RWPE2 (cell line): ENCODE results near the gene AIMP2.
"Not testable (repeated sequence)": the region's sequence is repeated elsewhere in the genome, so short reads cannot be mapped to it uniquely, and the experiment has no call there.

Experiments used
- ATAC-seq: fragments of 200-7000 bp; cut with Tn5 transposase; 3 replicates; pipeline ENCODE4 v1.9.1; 2021; ENCODE audit warnings: low read depth
- DNase-seq: peaks from one replicate; pipeline ENCODE4 v3.0.0-alpha.2; 2020; ENCODE audit warnings: low spot score
- H3K27ac ChIP-seq: fragments of 450-650 bp; 2 replicates; pipeline ENCODE4 v1.5.1; 2017; ENCODE audit warnings: mild to moderate bottlenecking; ENCODE audit not compliant: poor library complexity, severe bottlenecking
- H3K27me3 ChIP-seq: fragments of 250-450 bp; sonication (Bioruptor Pico); 2 replicates; pipeline ENCODE4 v1.5.1; 2021; ENCODE audit warnings: mild to moderate bottlenecking, moderate library complexity; ENCODE audit not compliant: insufficient read depth, poor library complexity, severe bottlenecking
- H3K36me3 ChIP-seq: fragments of 250-450 bp; sonication (Bioruptor Pico); 2 replicates; pipeline ENCODE4 v1.5.1; 2020; ENCODE audit warnings: low read depth, mild to moderate bottlenecking, moderate library complexity
- H3K4me1 ChIP-seq: fragments of 250-450 bp; sonication (Bioruptor Pico); 2 replicates; pipeline ENCODE4 v1.5.1; 2021; ENCODE audit warnings: mild to moderate bottlenecking, moderate library complexity; ENCODE audit not compliant: insufficient read depth, poor library complexity, severe bottlenecking
- H3K4me3 ChIP-seq: fragments of 250-450 bp; sonication (Bioruptor Pico); 2 replicates; pipeline ENCODE4 v1.5.1; 2021; ENCODE audit warnings: mild to moderate bottlenecking, moderate library complexity; ENCODE audit not compliant: severe bottlenecking
- H3K9me3 ChIP-seq: fragments of 250-450 bp; sonication (Bioruptor Pico); 2 replicates; pipeline ENCODE4 v1.5.1; 2021; ENCODE audit warnings: mild to moderate bottlenecking, moderate library complexity; ENCODE audit not compliant: severe bottlenecking
- TF ChIP-seq, protein P1 (sequence below): fragments of 450-650 bp; IDR thresholded peaks from one replicate; pipeline ENCODE4 v1.5.1; 2017; ENCODE audit warnings: mild to moderate bottlenecking, moderate library complexity; ENCODE audit not compliant: poor library complexity, severe bottlenecking

The AIMP2 gene

DNA sequence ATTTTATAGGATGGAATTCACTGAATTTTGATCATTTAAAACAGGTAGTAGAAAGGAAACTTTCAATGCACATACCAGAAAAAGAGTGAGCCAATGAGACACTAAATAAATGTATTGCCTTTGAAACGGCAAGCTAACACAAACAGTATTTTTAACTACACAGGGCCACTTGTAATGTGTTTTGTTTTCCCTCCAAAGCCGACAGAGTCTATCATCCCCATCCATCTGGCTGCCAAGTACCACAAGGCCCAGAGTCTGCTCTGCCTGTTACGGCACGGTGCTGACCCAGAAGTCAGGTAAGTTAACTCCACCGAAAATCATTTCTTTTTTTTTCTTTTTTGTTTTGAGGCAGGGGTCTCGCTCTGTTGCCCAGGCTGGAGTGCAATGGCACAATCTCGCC lies 23.6 kb downstream of the AIMP2 start:
- Histone ChIP-seq H3K36me3 (peaks cover 95% of the 10 kb centered on the region), H3K27me3 (no peaks in the 10 kb centered on the region), H3K4me3 (no peak overlapping the region), H3K9me3 (no peaks in the 10 kb centered on the region), H3K4me1 (no peaks in the 10 kb centered on the region), H3K27ac (no peak overlapping the region)
- TF ChIP-seq, protein P1, sequence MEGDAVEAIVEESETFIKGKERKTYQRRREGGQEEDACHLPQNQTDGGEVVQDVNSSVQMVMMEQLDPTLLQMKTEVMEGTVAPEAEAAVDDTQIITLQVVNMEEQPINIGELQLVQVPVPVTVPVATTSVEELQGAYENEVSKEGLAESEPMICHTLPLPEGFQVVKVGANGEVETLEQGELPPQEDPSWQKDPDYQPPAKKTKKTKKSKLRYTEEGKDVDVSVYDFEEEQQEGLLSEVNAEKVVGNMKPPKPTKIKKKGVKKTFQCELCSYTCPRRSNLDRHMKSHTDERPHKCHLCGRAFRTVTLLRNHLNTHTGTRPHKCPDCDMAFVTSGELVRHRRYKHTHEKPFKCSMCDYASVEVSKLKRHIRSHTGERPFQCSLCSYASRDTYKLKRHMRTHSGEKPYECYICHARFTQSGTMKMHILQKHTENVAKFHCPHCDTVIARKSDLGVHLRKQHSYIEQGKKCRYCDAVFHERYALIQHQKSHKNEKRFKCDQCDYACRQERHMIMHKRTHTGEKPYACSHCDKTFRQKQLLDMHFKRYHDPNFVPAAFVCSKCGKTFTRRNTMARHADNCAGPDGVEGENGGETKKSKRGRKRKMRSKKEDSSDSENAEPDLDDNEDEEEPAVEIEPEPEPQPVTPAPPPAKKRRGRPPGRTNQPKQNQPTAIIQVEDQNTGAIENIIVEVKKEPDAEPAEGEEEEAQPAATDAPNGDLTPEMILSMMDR = no peak
- DNase-seq = no peak
- ATAC-seq = no peak

GRCh38 chr7:6035165-6035564 lies 26.1 kb downstream of the AIMP2 start:
- H3K36me3 ChIP-seq = peaks cover 92% of the 10 kb centered on the region

GRCh38 chr7:6035686-6036085 lies 26.6 kb downstream of the AIMP2 start:
- Histone ChIP-seq H3K27ac (no peak overlapping the region), H3K9me3 (no peaks in the 10 kb centered on the region), H3K36me3 (peaks cover 92% of the 10 kb centered on the region), H3K4me3 (no peak overlapping the region), H3K4me1 (no peaks in the 10 kb centered on the region), H3K27me3 (no peaks in the 10 kb centered on the region)
- no peak for ATAC-seq
- TF ChIP-seq, protein P1 = no peak
- DNase-seq = no peak

More at GRCh38 chr7:6035165-6035564, 26.1 kb downstream of the AIMP2 start:
- Histone ChIP-seq H3K27ac (no peak overlapping the region), H3K4me1 (no peaks in the 10 kb centered on the region), H3K27me3 (no peaks in the 10 kb centered on the region), H3K9me3 (no peaks in the 10 kb centered on the region), H3K4me3 (no peak overlapping the region)
- TF ChIP-seq, protein P1 = no peak
- DNase-seq = no peak
- ATAC-seq = no peak

- H3K4me1 ChIP-seq = no peaks in the 10 kb centered on the region
- no peak overlapping the region for H3K27ac ChIP-seq
- DNase-seq (no peak), ATAC-seq (no peak)
- H3K4me3 ChIP-seq = no peak overlapping the region
- no peaks in the 10 kb centered on the region for H3K9me3 ChIP-seq
- TF ChIP-seq, protein P1 = no peak
- peaks cover 83% of the 10 kb centered on the region for H3K36me3 ChIP-seq
- no peaks in the 10 kb centered on the region for H3K27me3 ChIP-seq
Observed at GRCh38 chr7:6049780-6050179, 40.7 kb downstream of the AIMP2 start.

DNA sequence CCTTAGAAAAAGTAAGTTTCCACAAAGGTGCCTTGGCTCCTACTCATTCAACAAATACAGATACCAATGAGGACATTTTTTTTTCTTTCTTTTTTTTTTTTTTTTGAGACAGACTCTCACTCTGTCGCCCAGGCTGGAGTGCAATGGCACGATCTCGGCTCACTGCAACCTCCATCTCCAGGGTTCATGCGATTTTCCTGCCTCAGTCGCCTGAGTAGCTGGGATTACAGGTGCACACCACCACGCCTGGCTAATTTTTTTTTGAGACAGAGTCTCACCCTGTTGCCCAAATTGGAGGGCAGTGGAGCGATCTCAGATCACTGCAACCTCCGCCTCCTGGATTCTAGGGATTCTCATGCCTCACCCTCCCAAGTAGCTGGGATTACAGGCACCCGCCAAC lies 42.1 kb downstream of the AIMP2 start:
- H3K36me3 ChIP-seq = peaks cover 74% of the 10 kb centered on the region
- not testable (repeated sequence) for H3K27me3 ChIP-seq, H3K27ac ChIP-seq, ATAC-seq, H3K4me1 ChIP-seq, H3K4me3 ChIP-seq, DNase-seq, H3K9me3 ChIP-seq

GRCh38 chr7:6056616-6057015 lies 47.5 kb downstream of the AIMP2 start:
- Histone ChIP-seq H3K9me3 (no peaks in the 10 kb centered on the region), H3K27me3 (no peaks in the 10 kb centered on the region), H3K27ac (no peak overlapping the region), H3K4me1 (peaks cover 8% of the 10 kb centered on the region), H3K36me3 (peaks cover 35% of the 10 kb centered on the region), H3K4me3 (no peak overlapping the region)
- TF ChIP-seq, protein P1 = no peak
- ATAC-seq (no peak), DNase-seq (no peak)
